GM20431 (cell line): Measurements from ENCODE around the gene EFCAB8.

Source experiments
- in situ Hi-C: fragments of 300-500 bp; cut with MseI, MboI; formaldehyde crosslinking; loops from one replicate; pipeline ENCODE4 v1.15.0; 2020; ENCODE audit warnings: low sequenced_read_pairs; ENCODE audit not compliant: unreplicated experiment

The EFCAB8 gene

GRCh38 chr20:32906871-32907495 is 48.3 kb downstream of the EFCAB8 start:
- in situ Hi-C loops, result loop anchor here (10.0 kb wide), 1 partner anchor 168 kb away; the partner anchor contains the start of gene BPIFB4

- in situ Hi-C loops, result loop anchor here (10.0 kb wide), 1 partner anchor 167 kb away; the partner anchor contains the start of gene BPIFB4
These were observed 49.2 kb downstream of the EFCAB8 start for GRCh38 chr20:32907886-32908285.

- in situ Hi-C loops, result loop anchor here (10.0 kb wide), 1 partner anchor 166 kb away; the partner anchor contains the start of gene BPIFB4
These were observed 49.9 kb downstream of the EFCAB8 start for GRCh38 chr20:32908334-32909292.

- in situ Hi-C loops, result loop anchor here (10.0 kb wide), 1 partner anchor 165 kb away; the partner anchor contains the start of gene BPIFB4
These were observed 50.7 kb downstream of the EFCAB8 start for GRCh38 chr20:32909451-32909850.

GRCh38 chr20:32909896-32910571 is 51.3 kb downstream of the EFCAB8 start:
- in situ Hi-C loops, result loop anchor here (10.0 kb wide), 1 partner anchor 165 kb away; the partner anchor contains the start of gene BPIFB4

GRCh38 chr20:32911355-32911754 is 52.6 kb downstream of the EFCAB8 start:
- in situ Hi-C loops, result no loop called here

- in situ Hi-C loops, result no loop called here
These were observed 54.0 kb downstream of the EFCAB8 start for GRCh38 chr20:32912688-32913087.

- in situ Hi-C loops, result no loop called here
These were observed 55.3 kb downstream of the EFCAB8 start for GRCh38 chr20:32914031-32914430.

- in situ Hi-C loops, result no loop called here
These were observed 58.6 kb downstream of the EFCAB8 start for GRCh38 chr20:32917191-32917950.

- in situ Hi-C loops, result no loop called here
These were observed 59.6 kb downstream of the EFCAB8 start for GRCh38 chr20:32918296-32918695.

- in situ Hi-C loops, result no loop called here
These were observed 60.0 kb downstream of the EFCAB8 start for GRCh38 chr20:32918751-32919150.

GRCh38 chr20:32920066-32920465 is 61.3 kb downstream of the EFCAB8 start:
- in situ Hi-C loops, result no loop called here

GRCh38 chr20:32920530-32921298 is 62.0 kb downstream of the EFCAB8 start:
- in situ Hi-C loops, result no loop called here

- in situ Hi-C loops, result no loop called here
These were observed 63.7 kb downstream of the EFCAB8 start for GRCh38 chr20:32922466-32922865.

- in situ Hi-C loops, result no loop called here
These were observed 66.1 kb downstream of the EFCAB8 start for GRCh38 chr20:32924781-32925180.

GRCh38 chr20:32925481-32926196 is 66.9 kb downstream of the EFCAB8 start:
- in situ Hi-C loops, result no loop called here

GRCh38 chr20:32929162-32929561 is 70.4 kb downstream of the EFCAB8 start:
- in situ Hi-C loops, result no loop called here

- in situ Hi-C loops, result no loop called here
These were observed 71.5 kb downstream of the EFCAB8 start for GRCh38 chr20:32930181-32930580.
